T-cell (primary cell): Measurements from ENCODE around the gene CLDN2. TPM values are rescaled to one million over a fixed set of nuclear protein-coding genes. Genes with fewer than 3 reads are reported as not detected.

Source experiments
- ATAC-seq, 4 experiments: fragments of 200-7000 bp in 3 of 4; fragments of 150-1000 bp in 1 of 4; cut with Tn5 transposase; replicated peaks in 1 of 4; 1 replicate in 3 of 4; 2 replicates in 1 of 4; pipeline ENCODE4 v1.10.0; 2021; ENCODE audit warnings: moderate library complexity in 3 of 4, mild to moderate bottlenecking in 2 of 4, moderate number of reproducible peaks in 1 of 4
- CTCF ChIA-PET, 2 donors: fragments of 300-600 bp; sonication (Branson Sonifier 250); formaldehyde crosslinking; loops; one replicate each; lab custom pipeline; 2022; ENCODE audit warnings: antibody characterized with exemption in 2 of 2; lab: Charles Lee
- POLR2A ChIA-PET, 2 donors: fragments of 300-600 bp; sonication (Branson Sonifier 250); formaldehyde crosslinking; loops; one replicate each; lab custom pipeline; 2022; ENCODE audit warnings: antibody characterized with exemption in 2 of 2; lab: Charles Lee
- DNase-seq, 35 experiments: peaks; one replicate each; pipeline versions ENCODE4 v3.0.0 to v3.0.0-alpha.2; 2013 to 2023
- H3K27ac ChIP-seq: one replicate; pipeline ENCODE4 v1.5.1; 2013; ENCODE audit warnings: low read length
- H3K27me3 ChIP-seq, 2 experiments: replicated peaks in 1 of 2; 1 replicate in 1 of 2; 2 replicates in 1 of 2; pipeline versions ENCODE4 v1.6.1 to v1.7.0; 2013; ENCODE audit warnings: low read length in 1 of 2, mixed read lengths in 1 of 2; ENCODE audit not compliant: control insufficient read depth in 2 of 2, insufficient read depth in 2 of 2; ENCODE audit errors: extremely low read depth in 1 of 2
- H3K36me3 ChIP-seq, 2 donors: 1 replicate in 1 of 2; 2 replicates in 1 of 2; pipeline versions ENCODE4 v1.6.1 to v1.7.0; 2013; ENCODE audit warnings: low read length in 1 of 2; ENCODE audit not compliant: control insufficient read depth in 2 of 2, insufficient read depth in 1 of 2; ENCODE audit errors: extremely low read depth in 1 of 2
- H3K4me1 ChIP-seq, 2 experiments: 1 replicate in 1 of 2; 2 replicates in 1 of 2; pipeline versions ENCODE4 v1.6.1 to v1.7.0; 2013; ENCODE audit warnings: low read length in 2 of 2, mixed read lengths in 1 of 2; ENCODE audit not compliant: insufficient read depth in 2 of 2, control insufficient read depth in 1 of 2; ENCODE audit errors: extremely low read depth in 1 of 2
- H3K4me3 ChIP-seq, 2 donors: 1 replicate in 1 of 2; 2 replicates in 1 of 2; pipeline versions ENCODE4 v1.5.1 to v1.7.0; 2013; ENCODE audit warnings: mild to moderate bottlenecking in 2 of 2, low read length in 1 of 2, moderate library complexity in 1 of 2; ENCODE audit not compliant: control insufficient read depth in 1 of 2; ENCODE audit errors: extremely low read depth in 1 of 2
- H3K9me3 ChIP-seq: 2 replicates; pipeline ENCODE4 v1.7.0; 2013
- H3K27ac Mint-ChIP-seq, 2 donors: one replicate each; pipeline ENCODE4 v1.8.0; 2020 to 2021; ENCODE audit warnings: mild to moderate bottlenecking in 2 of 2, mixed read lengths in 2 of 2
- H3K27me3 Mint-ChIP-seq, 2 donors: one replicate each; pipeline ENCODE4 v1.8.0; 2021 to 2022; ENCODE audit warnings: mixed read lengths in 2 of 2
- H3K36me3 Mint-ChIP-seq: one replicate; pipeline ENCODE4 v1.8.0; 2021; ENCODE audit warnings: mixed read lengths
- H3K4me1 Mint-ChIP-seq, 3 donors: one replicate each; pipeline ENCODE4 v1.8.0; 2020 to 2022; ENCODE audit warnings: mixed read lengths in 3 of 3, mild to moderate bottlenecking in 1 of 3
- H3K4me3 Mint-ChIP-seq, 3 donors: one replicate each; pipeline ENCODE4 v1.8.0; 2020 to 2022; ENCODE audit warnings: mild to moderate bottlenecking in 3 of 3, mixed read lengths in 3 of 3, moderate library complexity in 3 of 3
- H3K9me3 Mint-ChIP-seq, 3 donors: one replicate each; pipeline ENCODE4 v1.8.0; 2020 to 2022; ENCODE audit warnings: mixed read lengths in 3 of 3
- WGBS: methylation state at CpG from one replicate; pipeline ENCODE4 v1.1.5; 2013; ENCODE audit warnings: missing lambda C conversion rate; ENCODE audit not compliant: insufficient coverage; 5-methylcytosine and 5-hydroxymethylcytosine counted together
- total RNA-seq, 35 experiments: library from RNA in 6 of 35; stranded (reverse) in 6 of 35; fragments of 120-200 nt in 1 of 35; gene quantifications; one replicate each; pipeline versions ENCODE4 v1.2.1 to v1.2.4 and lab custom pipeline; 2013 to 2026

The CLDN2 gene
- total RNA-seq, 5 donors from 2014 or later (not counting 1 experiment from before 2014, with no cell fraction given): 0.07 to 0.13 TPM; not detected in 3

GRCh38 chrX:106906361-106906760 lies 13.8 kb upstream of the CLDN2 start:
- ChIA-PET POLR2A (no interaction called here), CTCF (interaction anchor here in 1 of 2 donors (1.5 kb wide), 1 partner anchor 988 kb away, joined by 5 read pairs; no protein-coding TSS in a partner anchor)
- WGBS: 52% methylated on average over 2 of the region's 6 CpGs
- Mint-ChIP-seq H3K27ac (no peak overlapping the region), H3K4me3 (no peak overlapping the region), H3K27me3 (peaks cover 0 to 3% of the 10 kb centered on the region in 2 donors), H3K9me3 (no peaks in the 10 kb centered on the region), H3K36me3 (no peaks in the 10 kb centered on the region), H3K4me1 (no peaks in the 10 kb centered on the region)
- H3K4me1 ChIP-seq: no peaks in the 10 kb centered on the region
- ATAC-seq: no peak
- no peaks in the 10 kb centered on the region for H3K36me3 ChIP-seq
- H3K4me3 ChIP-seq: no peak overlapping the region
- no peaks in the 10 kb centered on the region for H3K27me3 ChIP-seq
- H3K27ac ChIP-seq: no peak overlapping the region
- DNase-seq: no peak
- H3K9me3 ChIP-seq: no peaks in the 10 kb centered on the region

- Histone ChIP-seq H3K4me3 (no peak overlapping the region), H3K36me3 (no peaks in the 10 kb centered on the region), H3K4me1 (peaks cover 0 to 9% of the 10 kb centered on the region in 2 experiments), H3K27me3 (peaks cover 2% of the 10 kb centered on the region in 2 experiments), H3K27ac (no peak overlapping the region), H3K9me3 (no peaks in the 10 kb centered on the region)
- Mint-ChIP-seq H3K4me1 (peaks cover 10 to 17% (median 16%) of the 10 kb centered on the region in 3 donors), H3K9me3 (no peaks in the 10 kb centered on the region), H3K27ac (no peak overlapping the region), H3K4me3 (no peak overlapping the region), H3K36me3 (no peaks in the 10 kb centered on the region), H3K27me3 (peaks cover 6 to 19% of the 10 kb centered on the region in 2 donors)
- POLR2A ChIA-PET: no interaction called here
- DNase-seq: no peak
- whole genome bisulfite sequencing: 100% methylated on average over 2 of the region's 2 CpGs
- CTCF ChIA-PET: no interaction called here
- no peak for ATAC-seq
Measured at GRCh38 chrX:106912864-106913263, 7.3 kb upstream of the CLDN2 start.

GRCh38 chrX:106917830-106918500 lies 2.2 kb upstream of the CLDN2 start:
- no peak overlapping the region for H3K4me3 ChIP-seq
- no peak overlapping the region for H3K27ac ChIP-seq
- ChIA-PET CTCF (no interaction called here), POLR2A (no interaction called here)
- DNase-seq: peak in 28 of 35 experiments; percentile 2 to 49 (median 20)
- H3K4me3 Mint-ChIP-seq: peak overlapping the region in 1 of 3 donors; percentile 44
- WGBS: 33% methylated on average over 3 of the region's 6 CpGs
- no peaks in the 10 kb centered on the region for H3K9me3 ChIP-seq
- H3K4me1 Mint-ChIP-seq: peaks cover 20 to 26% (median 25%) of the 10 kb centered on the region in 3 donors
- H3K36me3 Mint-ChIP-seq: no peaks in the 10 kb centered on the region
- H3K27me3 Mint-ChIP-seq: peaks cover 6 to 12% of the 10 kb centered on the region in 2 donors
- ATAC-seq: peak; percentile 67 to 86 (median 84)
- no peaks in the 10 kb centered on the region for H3K36me3 ChIP-seq
- peaks cover 2% of the 10 kb centered on the region in 2 experiments for H3K27me3 ChIP-seq
- H3K4me1 ChIP-seq: peaks cover 0 to 15% of the 10 kb centered on the region in 2 experiments
- peak overlapping the region in 1 of 2 donors; percentile 21 for H3K27ac Mint-ChIP-seq
- no peaks in the 10 kb centered on the region for H3K9me3 Mint-ChIP-seq

- H3K4me3 Mint-ChIP-seq: no peak overlapping the region
- Histone ChIP-seq H3K27me3 (no peaks in the 10 kb centered on the region), H3K4me3 (no peak overlapping the region), H3K27ac (no peak overlapping the region), H3K4me1 (peaks cover 0 to 15% of the 10 kb centered on the region in 2 experiments), H3K36me3 (no peaks in the 10 kb centered on the region), H3K9me3 (no peaks in the 10 kb centered on the region)
- POLR2A ChIA-PET: no interaction called here
- no CpG with 5 or more reads among the region's 2 CpGs for WGBS
- no peaks in the 10 kb centered on the region for H3K36me3 Mint-ChIP-seq
- H3K9me3 Mint-ChIP-seq: no peaks in the 10 kb centered on the region
- peaks cover 0 to 3% of the 10 kb centered on the region in 2 donors for H3K27me3 Mint-ChIP-seq
- CTCF ChIA-PET: interaction anchor here in 1 of 2 donors (0.9 kb wide), 1 partner anchor 29 kb away, joined by 4 read pairs; no protein-coding TSS in a partner anchor
- no peak for ATAC-seq
- peaks cover 20 to 21% (median 21%) of the 10 kb centered on the region in 3 donors for H3K4me1 Mint-ChIP-seq
- no peak overlapping the region for H3K27ac Mint-ChIP-seq
- DNase-seq: no peak
Measured at GRCh38 chrX:106921637-106922036, 1.4 kb downstream of the CLDN2 start.

- H3K9me3 ChIP-seq: no peaks in the 10 kb centered on the region
- H3K27ac ChIP-seq: no peak overlapping the region
- ChIA-PET CTCF (no interaction called here), POLR2A (no interaction called here)
- no peaks in the 10 kb centered on the region for H3K27me3 Mint-ChIP-seq
- H3K27me3 ChIP-seq: no peaks in the 10 kb centered on the region
- no peaks in the 10 kb centered on the region for H3K9me3 Mint-ChIP-seq
- no peaks in the 10 kb centered on the region for H3K36me3 ChIP-seq
- WGBS: no CpG with 5 or more reads among the region's 3 CpGs
- H3K4me3 ChIP-seq: no peak overlapping the region
- H3K27ac Mint-ChIP-seq: no peak overlapping the region
- no peaks in the 10 kb centered on the region for H3K4me1 ChIP-seq
- DNase-seq: no peak
- H3K4me3 Mint-ChIP-seq: no peak overlapping the region
- H3K4me1 Mint-ChIP-seq: no peaks in the 10 kb centered on the region
- H3K36me3 Mint-ChIP-seq: no peaks in the 10 kb centered on the region
- no peak for ATAC-seq
Measured at GRCh38 chrX:106927023-106927422, 6.8 kb downstream of the CLDN2 start.

GRCh38 chrX:106927700-106928099 lies 7.5 kb downstream of the CLDN2 start:
- Histone ChIP-seq H3K4me3 (no peak overlapping the region), H3K9me3 (no peaks in the 10 kb centered on the region), H3K36me3 (no peaks in the 10 kb centered on the region), H3K4me1 (no peaks in the 10 kb centered on the region), H3K27ac (no peak overlapping the region), H3K27me3 (no peaks in the 10 kb centered on the region)
- DNase-seq: no peak
- ChIA-PET POLR2A (no interaction called here), CTCF (no interaction called here)
- 83% methylated on average over 1 of the region's 5 CpGs for WGBS
- Mint-ChIP-seq H3K4me3 (no peak overlapping the region), H3K36me3 (no peaks in the 10 kb centered on the region), H3K4me1 (peaks cover 0 to 2% (median 1%) of the 10 kb centered on the region in 3 donors), H3K9me3 (no peaks in the 10 kb centered on the region), H3K27ac (no peak overlapping the region), H3K27me3 (no peaks in the 10 kb centered on the region)
- no peak for ATAC-seq
